Measurements from ENCODE around the gene ST6GALNAC2.

The ST6GALNAC2 gene

DNA sequence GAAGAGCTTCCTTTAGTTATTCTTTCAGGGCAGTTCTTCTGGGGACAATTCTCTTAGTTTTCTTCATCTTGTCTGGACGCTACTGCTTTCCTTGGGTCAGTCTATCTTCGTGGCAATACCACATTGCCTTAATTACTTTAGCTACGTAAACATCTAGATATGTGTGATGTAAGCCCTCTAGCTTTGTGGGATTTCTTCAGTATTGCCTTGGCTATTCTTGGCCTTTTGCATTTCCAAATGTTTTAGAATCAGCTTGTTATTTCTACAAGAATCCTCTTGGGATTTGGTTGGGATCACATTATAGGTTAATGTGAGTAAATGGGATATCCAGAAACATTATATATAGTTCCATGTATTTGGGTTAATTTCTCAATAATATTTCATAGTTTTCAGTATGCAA is 9.0 kb upstream of the ST6GALNAC2 start:
- Histone ChIP-seq H3K4me3 (IDR thresholded peaks at IDR 0.05; ENCODE audit: insufficient read depth, low read depth, low read length) (no peak overlapping the region), H2AFZ (ENCODE audit: low read depth) (no peak overlapping the region), H3K9ac (no peak overlapping the region), H3K4me1 (ENCODE audit: low read depth, poor library complexity, severe bottlenecking) (no peaks in the 10 kb centered on the region), H3K27ac (no peak overlapping the region), H3K27me3 (ENCODE audit: insufficient read depth, low read depth) (no peaks in the 10 kb centered on the region), H4K20me1 (ENCODE audit: insufficient read depth) (no peaks in the 10 kb centered on the region), H3K36me3 (ENCODE audit: insufficient read depth) (no peaks in the 10 kb centered on the region), H3K4me2 (no peak overlapping the region), H3K79me2 (ENCODE audit: insufficient read depth, low read depth) (no peaks in the 10 kb centered on the region)
- TF ChIP-seq, protein P1, sequence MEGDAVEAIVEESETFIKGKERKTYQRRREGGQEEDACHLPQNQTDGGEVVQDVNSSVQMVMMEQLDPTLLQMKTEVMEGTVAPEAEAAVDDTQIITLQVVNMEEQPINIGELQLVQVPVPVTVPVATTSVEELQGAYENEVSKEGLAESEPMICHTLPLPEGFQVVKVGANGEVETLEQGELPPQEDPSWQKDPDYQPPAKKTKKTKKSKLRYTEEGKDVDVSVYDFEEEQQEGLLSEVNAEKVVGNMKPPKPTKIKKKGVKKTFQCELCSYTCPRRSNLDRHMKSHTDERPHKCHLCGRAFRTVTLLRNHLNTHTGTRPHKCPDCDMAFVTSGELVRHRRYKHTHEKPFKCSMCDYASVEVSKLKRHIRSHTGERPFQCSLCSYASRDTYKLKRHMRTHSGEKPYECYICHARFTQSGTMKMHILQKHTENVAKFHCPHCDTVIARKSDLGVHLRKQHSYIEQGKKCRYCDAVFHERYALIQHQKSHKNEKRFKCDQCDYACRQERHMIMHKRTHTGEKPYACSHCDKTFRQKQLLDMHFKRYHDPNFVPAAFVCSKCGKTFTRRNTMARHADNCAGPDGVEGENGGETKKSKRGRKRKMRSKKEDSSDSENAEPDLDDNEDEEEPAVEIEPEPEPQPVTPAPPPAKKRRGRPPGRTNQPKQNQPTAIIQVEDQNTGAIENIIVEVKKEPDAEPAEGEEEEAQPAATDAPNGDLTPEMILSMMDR (conservative IDR thresholded peaks at IDR 0.05; ENCODE audit: low read depth, low read length), result no peak

DNA sequence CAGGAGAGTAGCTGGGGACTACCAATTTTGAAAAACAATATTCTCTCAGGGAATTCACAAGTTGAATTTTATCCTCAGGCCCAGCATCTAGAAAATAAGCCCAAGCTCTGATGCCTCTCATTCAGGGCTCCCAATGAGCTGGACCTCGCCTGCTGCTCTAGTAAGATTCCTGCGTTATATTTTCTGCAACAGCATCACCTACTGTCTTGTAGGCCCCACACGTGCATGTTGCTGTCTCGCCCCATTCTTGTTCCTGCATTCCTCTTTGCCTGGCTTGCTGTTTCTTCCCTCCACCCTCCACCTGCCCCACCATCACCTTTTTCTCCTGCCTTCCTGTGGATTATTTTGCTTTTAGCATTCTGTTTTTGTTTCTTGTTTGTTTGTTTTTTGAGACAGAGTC is 8.3 kb upstream of the ST6GALNAC2 start:
- H3K27me3 ChIP-seq (ENCODE audit: insufficient read depth, low read depth), result no peaks in the 10 kb centered on the region
- TF ChIP-seq, protein P1 (conservative IDR thresholded peaks at IDR 0.05; ENCODE audit: low read depth, low read length), result no peak
- H2AFZ ChIP-seq (ENCODE audit: low read depth), result no peak overlapping the region

DNA sequence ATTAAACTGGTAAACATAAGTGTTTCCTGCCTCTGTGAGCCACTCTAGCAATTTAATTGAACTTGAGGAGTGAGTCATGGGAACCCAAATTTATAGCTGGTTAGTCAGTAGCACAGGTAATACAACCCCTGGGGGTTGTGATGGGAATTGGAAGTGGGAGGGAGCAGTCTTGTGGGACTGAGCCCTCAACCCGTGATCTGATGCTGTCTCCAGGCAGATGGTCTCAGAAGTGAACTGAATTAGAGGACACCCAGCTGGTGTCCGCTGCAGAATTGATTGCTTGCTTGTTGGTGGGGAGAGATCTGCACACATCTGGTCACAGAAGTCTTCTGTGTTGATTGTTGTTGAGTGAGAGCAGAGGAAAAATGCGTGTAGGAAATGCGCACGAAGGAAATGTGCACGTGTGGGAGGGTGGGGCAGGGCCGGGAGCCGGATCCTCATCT is 7.7 kb upstream of the ST6GALNAC2 start:
- H4K20me1 ChIP-seq (ENCODE audit: insufficient read depth), result no peaks in the 10 kb centered on the region
- no peak overlapping the region for H2AFZ ChIP-seq (ENCODE audit: low read depth)
- no peak overlapping the region for H3K27ac ChIP-seq
- H3K9ac ChIP-seq, result no peak overlapping the region
- H3K4me1 ChIP-seq (ENCODE audit: low read depth, poor library complexity, severe bottlenecking), result no peaks in the 10 kb centered on the region
- H3K27me3 ChIP-seq (ENCODE audit: insufficient read depth, low read depth), result no peaks in the 10 kb centered on the region; the same call in 1 of the 2 replicates
- TF ChIP-seq, protein P1 (conservative IDR thresholded peaks at IDR 0.05; ENCODE audit: low read depth, low read length), result no peak
- H3K4me3 ChIP-seq (IDR thresholded peaks at IDR 0.05; ENCODE audit: insufficient read depth, low read depth, low read length), result no peak overlapping the region
- H3K79me2 ChIP-seq (ENCODE audit: insufficient read depth, low read depth), result no peaks in the 10 kb centered on the region
- no peaks in the 10 kb centered on the region for H3K36me3 ChIP-seq (ENCODE audit: insufficient read depth)
- H3K4me2 ChIP-seq, result no peak overlapping the region

More for the DNA sequence above, 8.3 kb upstream of the ST6GALNAC2 start:
- no peak overlapping the region for H3K27ac ChIP-seq
- no peaks in the 10 kb centered on the region for H4K20me1 ChIP-seq (ENCODE audit: insufficient read depth)
- no peaks in the 10 kb centered on the region for H3K36me3 ChIP-seq (ENCODE audit: insufficient read depth)
- H3K4me1 ChIP-seq (ENCODE audit: low read depth, poor library complexity, severe bottlenecking), result no peaks in the 10 kb centered on the region
- no peaks in the 10 kb centered on the region for H3K79me2 ChIP-seq (ENCODE audit: insufficient read depth, low read depth)
- no peak overlapping the region for H3K4me3 ChIP-seq (IDR thresholded peaks at IDR 0.05; ENCODE audit: insufficient read depth, low read depth, low read length)
- no peak overlapping the region for H3K4me2 ChIP-seq
- no peak overlapping the region for H3K9ac ChIP-seq

DNA sequence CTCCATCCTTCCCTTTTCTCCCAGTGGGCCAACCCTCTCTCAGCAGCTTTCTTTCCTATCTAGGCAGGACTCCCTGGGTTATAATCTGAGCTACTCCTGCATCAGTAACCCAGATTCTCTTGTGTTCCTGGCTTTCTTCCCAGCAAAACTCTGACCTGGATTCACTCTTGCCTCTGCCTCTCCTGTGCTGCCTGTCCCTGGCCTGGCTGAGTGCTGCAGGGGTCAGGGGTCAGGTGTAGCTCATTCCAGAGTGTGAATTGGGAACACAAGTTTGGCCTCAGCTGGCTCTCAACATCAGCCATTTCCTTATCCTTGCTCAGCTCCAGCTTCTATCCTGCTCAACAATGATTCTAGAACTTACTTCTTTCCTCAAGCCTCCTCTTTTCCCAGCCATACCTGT is 2.5 kb upstream of the ST6GALNAC2 start:
- no peaks in the 10 kb centered on the region for H3K36me3 ChIP-seq (ENCODE audit: insufficient read depth)
- H3K4me3 ChIP-seq (IDR thresholded peaks at IDR 0.05; ENCODE audit: insufficient read depth, low read depth, low read length), result no peak overlapping the region
- H3K4me1 ChIP-seq (ENCODE audit: low read depth, poor library complexity, severe bottlenecking), result no peaks in the 10 kb centered on the region
- H2AFZ ChIP-seq (ENCODE audit: low read depth), result no peak overlapping the region
- no peaks in the 10 kb centered on the region for H3K79me2 ChIP-seq (ENCODE audit: insufficient read depth, low read depth)
- no peaks in the 10 kb centered on the region; the same call in 1 of the 2 replicates for H3K27me3 ChIP-seq (ENCODE audit: insufficient read depth, low read depth)
- TF ChIP-seq, protein P1 (conservative IDR thresholded peaks at IDR 0.05; ENCODE audit: low read depth, low read length), result no peak
- no peak overlapping the region for H3K27ac ChIP-seq
- H3K9ac ChIP-seq, result no peak overlapping the region
- H4K20me1 ChIP-seq (ENCODE audit: insufficient read depth), result no peaks in the 10 kb centered on the region
- H3K4me2 ChIP-seq, result no peak overlapping the region
